CD14-positive monocyte (primary cell): ENCODE data around the gene ATM. TPM values are rescaled to one million over a fixed set of nuclear protein-coding genes. Genes with fewer than 3 reads are reported as not detected.
"Not testable (repeated sequence)": the region's sequence is repeated elsewhere in the genome, so short reads cannot be mapped to it uniquely, and the experiment has no call there.

ENCODE experiments used
- DNase-seq, 3 donors: peaks; one replicate each; pipeline ENCODE4 v3.0.0-alpha.2; 2011 to 2022
- H2AFZ ChIP-seq: 2 replicates; pipeline ENCODE4 v1.6.0; 2012; ENCODE audit warnings: mild to moderate bottlenecking, low read depth, low read length, inconsistent platforms; ENCODE audit not compliant: insufficient read depth, poor library complexity, severe bottlenecking
- H3K27ac ChIP-seq, 2 donors: 1 replicate in 1 of 2; 2 replicates in 1 of 2; pipeline ENCODE4 v1.5.1; 2012 to 2013; ENCODE audit warnings: low read length in 2 of 2, control low read depth in 1 of 2, inconsistent platforms in 1 of 2, low read depth in 1 of 2, mild to moderate bottlenecking in 1 of 2
- H3K27me3 ChIP-seq, 2 donors: one replicate each; pipeline versions ENCODE4 v1.6.0 to v1.6.1; 2011 to 2013; ENCODE audit warnings: low read length in 2 of 2; ENCODE audit not compliant: control insufficient read depth in 2 of 2, insufficient read depth in 2 of 2
- H3K36me3 ChIP-seq, 2 donors: replicated peaks in 1 of 2; 1 replicate in 1 of 2; 2 replicates in 1 of 2; pipeline versions ENCODE4 v1.5.1 to v1.6.1; 2012 to 2013; ENCODE audit warnings: low read length in 2 of 2, control low read depth in 1 of 2, inconsistent platforms in 1 of 2, mild to moderate bottlenecking in 1 of 2; ENCODE audit not compliant: insufficient read depth in 2 of 2, control insufficient read depth in 1 of 2
- H3K4me1 ChIP-seq, 2 donors: 1 replicate in 1 of 2; 2 replicates in 1 of 2; pipeline versions ENCODE4 v1.5.1 to v1.6.1; 2012 to 2013; ENCODE audit warnings: low read length in 2 of 2, control low read depth in 1 of 2, inconsistent platforms in 1 of 2, mild to moderate bottlenecking in 1 of 2, moderate library complexity in 1 of 2; ENCODE audit not compliant: insufficient read depth in 2 of 2, control insufficient read depth in 1 of 2
- H3K4me2 ChIP-seq: replicated peaks from 2 replicates; pipeline ENCODE3; 2012; ENCODE audit warnings: low read length, moderate library complexity, mild to moderate bottlenecking; ENCODE audit not compliant: poor library complexity, severe bottlenecking; ENCODE audit errors: extremely low read depth
- H3K4me3 ChIP-seq, 3 experiments: fragments of 200-600 bp in 1 of 3; sonication (generic) in 1 of 3; replicated peaks in 1 of 3; 1 replicate in 2 of 3; 2 replicates in 1 of 3; pipeline ENCODE4 v1.5.1; 2011 to 2013; ENCODE audit warnings: low read length in 3 of 3, mild to moderate bottlenecking in 3 of 3, control low read depth in 2 of 3, low read depth in 2 of 3, inconsistent platforms in 1 of 3, moderate library complexity in 1 of 3
- H3K79me2 ChIP-seq: 2 replicates; pipeline ENCODE4 v1.6.0; 2012; ENCODE audit warnings: mild to moderate bottlenecking, control low read depth, inconsistent platforms, low read length, moderate library complexity; ENCODE audit not compliant: insufficient read depth
- H3K9ac ChIP-seq: 2 replicates; pipeline ENCODE4 v1.6.0; 2017; ENCODE audit warnings: low read length, mild to moderate bottlenecking; ENCODE audit not compliant: insufficient read depth, poor library complexity, severe bottlenecking
- H3K9me3 ChIP-seq, 2 donors: replicated peaks in 1 of 2; 1 replicate in 1 of 2; 2 replicates in 1 of 2; pipeline versions ENCODE4 v1.5.1 to v1.6.1; 2012 to 2013; ENCODE audit warnings: low read length in 2 of 2, control low read depth in 1 of 2; ENCODE audit not compliant: control insufficient read depth in 1 of 2, insufficient read depth in 1 of 2
- H4K20me1 ChIP-seq: 2 replicates; pipeline ENCODE4 v1.6.0; 2012; ENCODE audit warnings: mild to moderate bottlenecking, low read length, control low read depth, moderate library complexity; ENCODE audit not compliant: insufficient read depth
- H3K27ac Mint-ChIP-seq, 7 donors: one replicate each; pipeline ENCODE4 v1.8.0; 2020; ENCODE audit warnings: mild to moderate bottlenecking in 7 of 7, mixed read lengths in 7 of 7, moderate library complexity in 6 of 7, inconsistent platforms in 2 of 7
- H3K27me3 Mint-ChIP-seq, 3 donors: one replicate each; pipeline ENCODE4 v1.8.0; 2021 to 2022; ENCODE audit warnings: low read depth in 3 of 3, mild to moderate bottlenecking in 3 of 3, mixed read lengths in 3 of 3, moderate library complexity in 3 of 3, inconsistent platforms in 1 of 3
- H3K36me3 Mint-ChIP-seq, 2 donors: one replicate each; pipeline ENCODE4 v1.8.0; 2020; ENCODE audit warnings: mixed read lengths in 2 of 2, inconsistent platforms in 1 of 2, mild to moderate bottlenecking in 1 of 2
- H3K4me1 Mint-ChIP-seq: one replicate; pipeline ENCODE4 v1.8.0; 2020; ENCODE audit warnings: mild to moderate bottlenecking, mixed read lengths
- H3K4me3 Mint-ChIP-seq, 2 donors: one replicate each; pipeline ENCODE4 v1.8.0; 2020; ENCODE audit warnings: mild to moderate bottlenecking in 2 of 2, mixed read lengths in 2 of 2, moderate library complexity in 1 of 2
- H3K9me3 Mint-ChIP-seq, 7 donors: one replicate each; pipeline ENCODE4 v1.8.0; 2020 to 2022; ENCODE audit warnings: mixed read lengths in 7 of 7, mild to moderate bottlenecking in 6 of 7, moderate library complexity in 6 of 7, inconsistent platforms in 2 of 7
- CTCF ChIP-seq: fragments of 200-600 bp; IDR thresholded peaks from one replicate; pipeline ENCODE4 v1.8.0; 2022; ENCODE audit warnings: antibody characterized with exemption, mild to moderate bottlenecking
- WGBS: methylation state at CpG from one replicate; pipeline ENCODE4 v1.1.5; 2013; ENCODE audit warnings: missing lambda C conversion rate; ENCODE audit not compliant: insufficient coverage; 5-methylcytosine and 5-hydroxymethylcytosine counted together
- intact Hi-C, 2 donors: fragments of 100-400 bp; cut with micrococcal nuclease; formaldehyde crosslinking; loops; one replicate each; pipeline versions ENCODE4 v1.15.0 to v1.15.1; 2023
- polyA plus RNA-seq, 3 donors: library from polyadenylated mRNA; depleted of rRNA in 1 of 3; unstranded in 2 of 3; stranded (reverse) in 1 of 3; fragments of 300-500 nt in 2 of 3; fragments of >200 nt in 1 of 3; fragmentation: Illumina TruSeq in 2 of 3; gene quantifications; 1 replicate in 2 of 3; 2 replicates in 1 of 3; pipeline ENCODE4 v1.2.3, GENCODE V29; 2012 to 2021
- small RNA-seq: library from RNA; depleted of rRNA; stranded (forward); fragments of <200 nt; gene quantifications from one replicate; pipeline ENCODE3, GENCODE V24; 2012; ENCODE audit warnings: low read depth; ENCODE audit not compliant: insufficient read length

The ATM gene
- polyA plus RNA-seq, 3 donors = 13.2 to 56.7 (median 21.4) TPM

DNA sequence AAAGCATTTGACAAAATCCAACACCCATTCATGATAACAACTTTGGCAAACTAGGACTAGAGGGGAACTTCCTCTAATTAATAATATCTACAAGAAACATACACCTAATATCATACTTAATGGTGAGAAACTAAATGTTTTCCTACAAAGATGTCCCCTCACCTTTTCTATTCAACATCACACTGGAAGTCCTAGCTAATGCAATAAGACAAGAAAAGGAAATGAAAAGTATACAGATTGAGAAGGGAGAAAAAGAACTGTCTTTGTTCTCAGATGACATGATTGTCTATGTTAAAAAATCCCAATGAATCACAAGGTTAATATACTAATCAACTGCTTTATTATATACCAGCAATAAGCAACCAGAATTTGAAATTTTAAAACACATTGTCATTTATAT, 192.1 kb downstream of the ATM start:
- no peak overlapping the region for H2AFZ ChIP-seq
- intact Hi-C loops = no loop called here
- no peaks in the 10 kb centered on the region for H3K4me1 ChIP-seq
- no peak for TF ChIP-seq CTCF
- H3K36me3 ChIP-seq = no peaks in the 10 kb centered on the region
- no peaks in the 10 kb centered on the region for H3K79me2 ChIP-seq
- H3K4me3 ChIP-seq = no peak overlapping the region
- no peaks in the 10 kb centered on the region for H3K36me3 Mint-ChIP-seq
- H3K27ac Mint-ChIP-seq = no peak overlapping the region
- no peaks in the 10 kb centered on the region for H3K9me3 ChIP-seq
- H3K9ac ChIP-seq = no peak overlapping the region
- H4K20me1 ChIP-seq = no peaks in the 10 kb centered on the region
- H3K27me3 Mint-ChIP-seq = no peaks in the 10 kb centered on the region
- no peak overlapping the region for H3K27ac ChIP-seq
- H3K27me3 ChIP-seq = no peaks in the 10 kb centered on the region
- DNase-seq = no peak
- H3K9me3 Mint-ChIP-seq = peaks cover 0 to 11% (median 5%) of the 10 kb centered on the region in 7 donors
- no peaks in the 10 kb centered on the region for H3K4me1 Mint-ChIP-seq
- no peak overlapping the region for H3K4me2 ChIP-seq
- H3K4me3 Mint-ChIP-seq = no peak overlapping the region

DNA sequence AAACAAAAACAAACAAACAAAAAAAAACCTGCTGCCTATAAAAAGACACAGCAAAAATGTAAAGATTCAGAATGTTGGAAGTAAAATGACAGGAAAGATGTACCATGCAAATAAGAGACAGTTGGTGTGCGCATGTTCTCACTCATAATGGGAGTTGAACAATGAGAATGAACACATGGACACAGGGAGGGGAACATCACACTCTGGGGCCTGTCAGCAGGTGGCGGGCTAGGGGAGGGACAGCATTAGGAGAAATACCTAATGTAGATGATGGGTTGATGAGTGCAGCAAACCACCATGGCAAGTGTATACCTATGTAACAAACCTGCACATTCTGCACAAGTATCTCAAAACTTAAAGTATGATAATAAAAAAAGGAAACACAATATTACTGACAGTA, 194.7 kb downstream of the ATM start:
- H3K4me1 Mint-ChIP-seq, H3K9ac ChIP-seq, intact Hi-C loops, H2AFZ ChIP-seq, H3K27ac Mint-ChIP-seq, H3K36me3 Mint-ChIP-seq, H3K79me2 ChIP-seq, H3K4me3 ChIP-seq, H3K9me3 ChIP-seq, H3K4me3 Mint-ChIP-seq, H4K20me1 ChIP-seq, H3K27ac ChIP-seq, H3K4me1 ChIP-seq, H3K36me3 ChIP-seq, H3K4me2 ChIP-seq, H3K27me3 ChIP-seq, H3K27me3 Mint-ChIP-seq, DNase-seq: not testable (repeated sequence)
- WGBS = 100% methylated on average over 1 of the region's 2 CpGs
- peaks cover 0 to 21% (median 9%) of the 10 kb centered on the region in 7 donors for H3K9me3 Mint-ChIP-seq

Small RNA genes lying within 50 kb of the gene (small RNA-seq; reads per million reads assigned to genes)
- gene RF00019 = not detected

Other genes starting within 250 kb of the ATM start
- gene CUL5, start 214.2 kb upstream of the ATM start, polyA plus RNA-seq = 10 to 100 TPM; 24.7 to 37.8 (median 36.7) TPM
- 10 to 100 TPM; 13.6 to 24.1 (median 22.3) TPM for gene ACAT1, start 101.5 kb upstream of the ATM start, polyA plus RNA-seq
- gene NPAT, start 429 bp upstream of the ATM start, polyA plus RNA-seq = 1 to 10 TPM; 3.7 to 5.0 (median 4.1) TPM
- gene C11orf65, start 244.5 kb downstream of the ATM start, polyA plus RNA-seq = not detected